DOHH2 (cell line): ENCODE measurements around the gene CCIN.

Source experiments
- H3F3A ChIP-seq: fragments of 200-600 bp; sonication (generic), shearing (Covaris generic); 2 replicates; pipeline ENCODE4 v1.6.0; 2016; ENCODE audit warnings: antibody characterized with exemption, mild to moderate bottlenecking; ENCODE audit not compliant: control insufficient read depth, insufficient read depth
- H3K27ac ChIP-seq: fragments of 200-600 bp; sonication (generic); 2 replicates; pipeline ENCODE4 v1.5.1; 2014; ENCODE audit warnings: low read depth, mild to moderate bottlenecking, low read length, moderate library complexity
- H3K27me3 ChIP-seq: fragments of 200-600 bp; sonication (generic); 2 replicates; pipeline ENCODE4 v1.6.1; 2014; ENCODE audit warnings: mild to moderate bottlenecking, low read length, mixed read lengths; ENCODE audit not compliant: control insufficient read depth
- H3K36me3 ChIP-seq: fragments of 200-600 bp; sonication (generic); 2 replicates; pipeline ENCODE4 v1.6.1; 2014; ENCODE audit warnings: mild to moderate bottlenecking, low read length, moderate library complexity, mixed read lengths; ENCODE audit not compliant: control insufficient read depth
- H3K4me1 ChIP-seq: fragments of 200-600 bp; sonication (generic); 2 replicates; pipeline ENCODE4 v1.6.1; 2014; ENCODE audit warnings: mild to moderate bottlenecking, low read length, mixed read lengths; ENCODE audit not compliant: control insufficient read depth
- H3K4me2 ChIP-seq: fragments of 200-600 bp; sonication (generic); 2 replicates; pipeline ENCODE4 v1.6.0; 2014; ENCODE audit warnings: mild to moderate bottlenecking, low read length, moderate library complexity
- H3K4me3 ChIP-seq: fragments of 200-600 bp; sonication (generic); 2 replicates; pipeline ENCODE4 v1.5.1; 2014; ENCODE audit warnings: mild to moderate bottlenecking, low read length, mixed read lengths
- H3K79me2 ChIP-seq: fragments of 200-600 bp; sonication (generic); 2 replicates; pipeline ENCODE4 v1.6.1; 2014; ENCODE audit warnings: mild to moderate bottlenecking, low read length, mixed read lengths; ENCODE audit not compliant: control insufficient read depth
- H3K9me2 ChIP-seq: fragments of 200-600 bp; sonication (generic); replicated peaks from 2 replicates; pipeline ENCODE4 v1.6.1; 2014; ENCODE audit warnings: mild to moderate bottlenecking, low read length, mixed read lengths; ENCODE audit not compliant: control insufficient read depth
- H3K9me3 ChIP-seq: fragments of 200-600 bp; sonication (generic); 2 replicates; pipeline ENCODE4 v1.6.1; 2014; ENCODE audit warnings: antibody characterized with exemption, low read length, mixed read lengths; ENCODE audit not compliant: control insufficient read depth, insufficient read depth
- H4K20me1 ChIP-seq: fragments of 200-600 bp; sonication (generic); 2 replicates; pipeline ENCODE4 v1.6.0; 2014; ENCODE audit warnings: low read depth, mild to moderate bottlenecking, antibody characterized with exemption, low read length, moderate library complexity; ENCODE audit not compliant: control insufficient read depth, insufficient read depth
- CTCF ChIP-seq: fragments of 200-600 bp; sonication (generic); IDR thresholded peaks from one replicate; pipeline ENCODE4 v1.5.1; 2014; ENCODE audit warnings: antibody characterized with exemption, mild to moderate bottlenecking, low read depth, low read length; ENCODE audit not compliant: poor library complexity, severe bottlenecking
- EZH2phosphoT487 ChIP-seq: fragments of 200-600 bp; sonication (generic); IDR thresholded peaks from 2 replicates; pipeline ENCODE4 v1.6.1; 2017; ENCODE audit warnings: borderline replicate concordance, mild to moderate bottlenecking, antibody characterized with exemption, low read length, moderate library complexity, mixed read lengths

CCIN gene

GRCh38 chr9:36121971-36122370, 47.2 kb upstream of the CCIN start:
- H3K4me3 ChIP-seq, result no peak overlapping the region
- H3K79me2 ChIP-seq, result no peaks in the 10 kb centered on the region
- H3K27me3 ChIP-seq, result no peaks in the 10 kb centered on the region
- TF ChIP-seq EZH2phosphoT487 (no peak), CTCF (no peak)
- no peaks in the 10 kb centered on the region for H3F3A ChIP-seq
- H3K27ac ChIP-seq, result no peak overlapping the region
- no peaks in the 10 kb centered on the region for H3K4me1 ChIP-seq
- no peaks in the 10 kb centered on the region for H3K9me3 ChIP-seq
- no peaks in the 10 kb centered on the region for H3K36me3 ChIP-seq
- no peak overlapping the region for H3K4me2 ChIP-seq
- no peaks in the 10 kb centered on the region for H3K9me2 ChIP-seq
- no peaks in the 10 kb centered on the region for H4K20me1 ChIP-seq

GRCh38 chr9:36123515-36123914, 45.7 kb upstream of the CCIN start:
- Histone ChIP-seq H3K79me2 (no peaks in the 10 kb centered on the region), H3K27ac (no peak overlapping the region), H3K4me3 (no peak overlapping the region), H3K9me3 (no peaks in the 10 kb centered on the region), H3K9me2 (no peaks in the 10 kb centered on the region), H3F3A (no peaks in the 10 kb centered on the region), H3K4me1 (no peaks in the 10 kb centered on the region), H3K27me3 (no peaks in the 10 kb centered on the region), H3K4me2 (no peak overlapping the region), H4K20me1 (no peaks in the 10 kb centered on the region), H3K36me3 (no peaks in the 10 kb centered on the region)
- TF ChIP-seq CTCF, result no peak
- no peak for TF ChIP-seq EZH2phosphoT487

- Histone ChIP-seq H4K20me1 (no peaks in the 10 kb centered on the region), H3K4me2 (no peak overlapping the region), H3K4me3 (no peak overlapping the region), H3K4me1 (no peaks in the 10 kb centered on the region), H3K27me3 (no peaks in the 10 kb centered on the region), H3K9me2 (no peaks in the 10 kb centered on the region), H3K27ac (no peak overlapping the region), H3K79me2 (no peaks in the 10 kb centered on the region), H3F3A (no peaks in the 10 kb centered on the region), H3K9me3 (no peaks in the 10 kb centered on the region), H3K36me3 (no peaks in the 10 kb centered on the region)
- no peak for TF ChIP-seq EZH2phosphoT487
- TF ChIP-seq CTCF, result no peak
Observed at GRCh38 chr9:36125062-36125855, 43.9 kb upstream of the CCIN start.
